Measurements from ENCODE around the gene SLC45A1.
"Not testable (repeated sequence)": the region's sequence is repeated elsewhere in the genome, so short reads cannot be mapped to it uniquely, and the experiment has no call there.

SLC45A1 gene

GRCh38 chr1:8367571-8368194 is 49.8 kb downstream of the SLC45A1 start:
- no peak for DNase-seq (ENCODE audit: low read depth)

- DNase-seq (ENCODE audit: low read depth): no peak
These were observed 51.2 kb downstream of the SLC45A1 start for GRCh38 chr1:8368956-8369639.

- DNase-seq (ENCODE audit: low read depth): no peak
These were observed 52.4 kb downstream of the SLC45A1 start for GRCh38 chr1:8370046-8370881.

- DNase-seq (ENCODE audit: low read depth): no peak
These were observed 53.0 kb downstream of the SLC45A1 start for GRCh38 chr1:8370905-8371315.

- DNase-seq (ENCODE audit: low read depth): no peak
These were observed 53.6 kb downstream of the SLC45A1 start for GRCh38 chr1:8371372-8371991.

GRCh38 chr1:8373125-8373524 is 55.2 kb downstream of the SLC45A1 start:
- DNase-seq (ENCODE audit: low read depth): no peak

GRCh38 chr1:8373581-8374241 is 55.8 kb downstream of the SLC45A1 start:
- no peak for DNase-seq (ENCODE audit: low read depth)

- no peak for DNase-seq (ENCODE audit: low read depth)
These were observed 56.4 kb downstream of the SLC45A1 start for GRCh38 chr1:8374356-8374755.

- no peak for DNase-seq (ENCODE audit: low read depth)
These were observed 56.9 kb downstream of the SLC45A1 start for GRCh38 chr1:8374812-8375211.

GRCh38 chr1:8376358-8376840 is 58.5 kb downstream of the SLC45A1 start:
- DNase-seq (ENCODE audit: low read depth): no peak

GRCh38 chr1:8377271-8377981 is 59.5 kb downstream of the SLC45A1 start:
- DNase-seq (ENCODE audit: low read depth): no peak

GRCh38 chr1:8378178-8378577 is 60.3 kb downstream of the SLC45A1 start:
- no peak for DNase-seq (ENCODE audit: low read depth)

- DNase-seq (ENCODE audit: low read depth): no peak
These were observed 61.1 kb downstream of the SLC45A1 start for GRCh38 chr1:8378981-8379470.

- no peak for DNase-seq (ENCODE audit: low read depth)
These were observed 61.7 kb downstream of the SLC45A1 start for GRCh38 chr1:8379513-8380186.

GRCh38 chr1:8380310-8380709 is 62.4 kb downstream of the SLC45A1 start:
- not testable (repeated sequence) for DNase-seq (ENCODE audit: low read depth)

- no peak for DNase-seq (ENCODE audit: low read depth)
These were observed 63.7 kb downstream of the SLC45A1 start for GRCh38 chr1:8381618-8382017.

- DNase-seq (ENCODE audit: low read depth): no peak
These were observed 64.2 kb downstream of the SLC45A1 start for GRCh38 chr1:8382051-8382505.

GRCh38 chr1:8382608-8383505 is 64.9 kb downstream of the SLC45A1 start:
- no peak for DNase-seq (ENCODE audit: low read depth)

- DNase-seq (ENCODE audit: low read depth): no peak
These were observed 66.2 kb downstream of the SLC45A1 start for GRCh38 chr1:8384088-8384487.
